ENCODE results near the gene JDP2. TPM values are rescaled to one million over a fixed set of nuclear protein-coding genes. Genes with fewer than 3 reads are reported as not detected.

JDP2 gene
- total and polyA plus RNA-seq, 8 donors, result 6.6 to 25.8 (median 11.3) TPM

GRCh38 chr14:75393794-75394193, 34.0 kb upstream of the JDP2 start:
- WGBS, 2 donors, result 85 to 88% methylated on average over 9 of the region's 9 CpGs
- no peak for TF ChIP-seq CTCF (IDR thresholded peaks at IDR 0.05)
- intact Hi-C loops (cut with DNase I), result no loop called here

GRCh38 chr14:75395862-75396261, 32.0 kb upstream of the JDP2 start:
- FAIRE-seq (no peak), ATAC-seq (no peak), DNase-seq (no peak)
- intact Hi-C loops (cut with DNase I), result no loop called here
- TF ChIP-seq CTCF (IDR thresholded peaks at IDR 0.05), result no peak
- WGBS, 2 donors, result 78 to 83% methylated on average over 5 of the region's 5 CpGs
- Histone ChIP-seq H3K27ac (no peak overlapping the region), H3K9me3 (no peaks in the 10 kb centered on the region), H3K4me3 (no peak overlapping the region), H3K27me3 (no peaks in the 10 kb centered on the region), H3K4me1 (peaks cover 0 to 9% (median 6%) of the 10 kb centered on the region in 3 donors), H3K36me3 (no peaks in the 10 kb centered on the region)

More at GRCh38 chr14:75393794-75394193, 34.0 kb upstream of the JDP2 start:
- no peak overlapping the region for H3K4me3 ChIP-seq
- no peaks in the 10 kb centered on the region for H3K9me3 ChIP-seq
- no peaks in the 10 kb centered on the region for H3K36me3 ChIP-seq
- no peaks in the 10 kb centered on the region for H3K27me3 ChIP-seq
- H3K27ac ChIP-seq, result no peak overlapping the region
- no peaks in the 10 kb centered on the region for H3K4me1 ChIP-seq
- DNase-seq, result no peak
- FAIRE-seq, result no peak
- no peak for ATAC-seq

GRCh38 chr14:75399321-75399720, 28.5 kb upstream of the JDP2 start:
- 90% methylated on average over 4 of the region's 4 CpGs for WGBS, 2 donors
- ATAC-seq (no peak), DNase-seq (no peak), FAIRE-seq (no peak)
- Histone ChIP-seq H3K27me3 (no peaks in the 10 kb centered on the region), H3K9me3 (no peaks in the 10 kb centered on the region), H3K36me3 (no peaks in the 10 kb centered on the region), H3K27ac (peak overlapping the region in 1 of 4 donors; percentile 10), H3K4me1 (peaks cover 0 to 13% (median 6%) of the 10 kb centered on the region in 3 donors), H3K4me3 (no peak overlapping the region)
- no peak for TF ChIP-seq CTCF (IDR thresholded peaks at IDR 0.05)
- intact Hi-C loops (cut with DNase I), result no loop called here

GRCh38 chr14:75399843-75400775, 27.7 kb upstream of the JDP2 start:
- ATAC-seq (peak; percentile 98 to 99 (median 98)), DNase-seq (peak; percentile 95 to 99 (median 98)), FAIRE-seq (peak; percentile 89)
- intact Hi-C loops (cut with DNase I), result no loop called here
- no peak for TF ChIP-seq CTCF (IDR thresholded peaks at IDR 0.05)
- 7 to 8% methylated on average over 7 of the region's 7 CpGs for WGBS, 2 donors
- peaks cover 0 to 13% (median 6%) of the 10 kb centered on the region in 3 donors for H3K4me1 ChIP-seq
- no peaks in the 10 kb centered on the region for H3K9me3 ChIP-seq
- H3K4me3 ChIP-seq, result no peak overlapping the region
- H3K27me3 ChIP-seq, result no peaks in the 10 kb centered on the region
- peak overlapping the region; percentile 51 to 81 (median 64) for H3K27ac ChIP-seq
- H3K36me3 ChIP-seq, result no peaks in the 10 kb centered on the region

GRCh38 chr14:75401361-75401760, 26.5 kb upstream of the JDP2 start:
- H3K27ac ChIP-seq, result peak overlapping the region in 3 of 4 donors; percentile 51 to 81 (median 75)
- H3K4me1 ChIP-seq, result peaks cover 0 to 13% (median 6%) of the 10 kb centered on the region in 3 donors
- no peak for TF ChIP-seq CTCF (IDR thresholded peaks at IDR 0.05)
- H3K27me3 ChIP-seq, result no peaks in the 10 kb centered on the region
- H3K4me3 ChIP-seq, result no peak overlapping the region
- 76 to 84% methylated on average over 10 of the region's 10 CpGs for WGBS, 2 donors
- no peaks in the 10 kb centered on the region for H3K9me3 ChIP-seq
- DNase-seq (no peak), ATAC-seq (no peak), FAIRE-seq (peak; percentile 75)
- intact Hi-C loops (cut with DNase I), result no loop called here
- no peaks in the 10 kb centered on the region for H3K36me3 ChIP-seq
